ENCODE measurements around the gene TCOF1. TPM values are rescaled to one million over a fixed set of nuclear protein-coding genes. Genes with fewer than 3 reads are reported as not detected.

Gene TCOF1
- total RNA-seq, 4 donors from 2014 or later, result 32.1 to 54.2 (median 33.1) TPM

GRCh38 chr5:150363185-150363584 is 5.7 kb downstream of the TCOF1 start:
- 97% methylated on average over 2 of the region's 2 CpGs for WGBS
- Histone ChIP-seq H3K4me3 (no peak overlapping the region), H3K36me3 (peaks cover 70% of the 10 kb centered on the region), H3K27ac (no peak overlapping the region), H3K4me1 (peaks cover 16% of the 10 kb centered on the region), H3K9me3 (no peaks in the 10 kb centered on the region), H3K27me3 (no peaks in the 10 kb centered on the region)
- TF ChIP-seq EP300 (IDR thresholded peaks at IDR 0.05) (no peak), CTCF (IDR thresholded peaks at IDR 0.05) (no peak), POLR2AphosphoS5 (IDR thresholded peaks at IDR 0.05) (no peak), POLR2A (IDR thresholded peaks at IDR 0.05) (no peak)
- DNase-seq (ENCODE audit: low spot score in 2 of 2), result no peak

GRCh38 chr5:150364004-150364403 is 6.5 kb downstream of the TCOF1 start:
- TF ChIP-seq POLR2AphosphoS5 (IDR thresholded peaks at IDR 0.05), result no peak
- no peak for TF ChIP-seq POLR2A (IDR thresholded peaks at IDR 0.05)
- TF ChIP-seq CTCF (IDR thresholded peaks at IDR 0.05), result no peak
- no peak for TF ChIP-seq EP300 (IDR thresholded peaks at IDR 0.05)
- Histone ChIP-seq H3K4me1 (peaks cover 8% of the 10 kb centered on the region), H3K36me3 (peaks cover 78% of the 10 kb centered on the region), H3K9me3 (no peaks in the 10 kb centered on the region), H3K27ac (no peak overlapping the region), H3K27me3 (no peaks in the 10 kb centered on the region), H3K4me3 (no peak overlapping the region)
- WGBS, result 91% methylated on average over 9 of the region's 9 CpGs
- no peak for DNase-seq (ENCODE audit: low spot score in 2 of 2)

GRCh38 chr5:150368526-150368925 is 11.0 kb downstream of the TCOF1 start:
- Histone ChIP-seq H3K36me3 (peaks cover 94% of the 10 kb centered on the region), H3K4me3 (no peak overlapping the region), H3K9me3 (no peaks in the 10 kb centered on the region), H3K27ac (no peak overlapping the region), H3K4me1 (peaks cover 2% of the 10 kb centered on the region), H3K27me3 (no peaks in the 10 kb centered on the region)
- DNase-seq (ENCODE audit: low spot score in 2 of 2), result no peak
- WGBS, result 0% methylated on average over 1 of the region's 4 CpGs
- TF ChIP-seq CTCF (IDR thresholded peaks at IDR 0.05) (no peak), POLR2A (IDR thresholded peaks at IDR 0.05) (no peak), POLR2AphosphoS5 (IDR thresholded peaks at IDR 0.05) (no peak), EP300 (IDR thresholded peaks at IDR 0.05) (no peak)

- 94% methylated on average over 6 of the region's 6 CpGs for WGBS
- Histone ChIP-seq H3K27ac (no peak overlapping the region), H3K4me1 (peaks cover 2% of the 10 kb centered on the region), H3K9me3 (no peaks in the 10 kb centered on the region), H3K27me3 (no peaks in the 10 kb centered on the region), H3K4me3 (no peak overlapping the region), H3K36me3 (peaks cover 98% of the 10 kb centered on the region)
- TF ChIP-seq CTCF (IDR thresholded peaks at IDR 0.05), result no peak
- no peak for TF ChIP-seq POLR2A (IDR thresholded peaks at IDR 0.05)
- TF ChIP-seq EP300 (IDR thresholded peaks at IDR 0.05), result no peak
- no peak for TF ChIP-seq POLR2AphosphoS5 (IDR thresholded peaks at IDR 0.05)
- DNase-seq (ENCODE audit: low spot score in 2 of 2), result no peak
These were observed 15.1 kb downstream of the TCOF1 start for GRCh38 chr5:150372639-150373038.

DNA sequence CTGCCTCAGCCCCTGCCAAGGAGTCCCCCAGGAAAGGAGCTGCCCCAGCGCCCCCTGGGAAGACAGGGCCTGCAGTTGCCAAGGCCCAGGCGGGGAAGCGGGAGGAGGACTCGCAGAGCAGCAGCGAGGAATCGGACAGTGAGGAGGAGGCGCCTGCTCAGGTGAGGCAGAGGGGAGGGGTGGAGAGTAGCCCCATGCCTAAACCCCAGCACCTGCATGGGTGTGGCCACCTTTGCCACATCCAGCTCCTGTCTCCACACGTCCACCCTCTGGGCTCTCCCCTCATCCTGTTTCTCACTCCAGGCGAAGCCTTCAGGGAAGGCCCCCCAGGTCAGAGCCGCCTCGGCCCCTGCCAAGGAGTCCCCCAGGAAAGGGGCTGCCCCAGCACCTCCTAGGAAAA is 17.2 kb downstream of the TCOF1 start:
- Histone ChIP-seq H3K27ac (no peak overlapping the region), H3K36me3 (peaks cover 98% of the 10 kb centered on the region), H3K9me3 (no peaks in the 10 kb centered on the region), H3K4me1 (no peaks in the 10 kb centered on the region), H3K27me3 (no peaks in the 10 kb centered on the region), H3K4me3 (no peak overlapping the region)
- 69% methylated on average over 9 of the region's 11 CpGs for WGBS
- DNase-seq (ENCODE audit: low spot score in 2 of 2), result no peak
- TF ChIP-seq EP300 (IDR thresholded peaks at IDR 0.05) (no peak), CTCF (IDR thresholded peaks at IDR 0.05) (no peak), POLR2A (IDR thresholded peaks at IDR 0.05) (no peak), POLR2AphosphoS5 (IDR thresholded peaks at IDR 0.05) (no peak)
